ENCODE measurements around the gene SCAI. TPM values are rescaled to one million over a fixed set of nuclear protein-coding genes. Genes with fewer than 3 reads are reported as not detected.
"Not testable (repeated sequence)": the region's sequence is repeated elsewhere in the genome, so short reads cannot be mapped to it uniquely, and the experiment has no call there.

Gene SCAI
- polyA plus RNA-seq, 5 donors = 8.1 to 18.1 (median 16.5) TPM

GRCh38 chr9:125106285-125106893, 36.9 kb downstream of the SCAI start:
- no peak for DNase-seq

- no peak for DNase-seq
Measured at GRCh38 chr9:125103770-125104460, 39.4 kb downstream of the SCAI start.

- DNase-seq = no peak
Measured at GRCh38 chr9:125103021-125103420, 40.3 kb downstream of the SCAI start.

- DNase-seq = no peak
Measured at GRCh38 chr9:125100822-125101221, 42.5 kb downstream of the SCAI start.

- DNase-seq = peak; percentile 19 to 24
Measured at GRCh38 chr9:125099816-125100215, 43.5 kb downstream of the SCAI start.

GRCh38 chr9:125095821-125096443, 47.4 kb downstream of the SCAI start:
- DNase-seq = no peak

- DNase-seq = no peak
Measured at GRCh38 chr9:125091121-125091520, 52.2 kb downstream of the SCAI start.

- DNase-seq = no peak
Measured at GRCh38 chr9:125089331-125089730, 54.0 kb downstream of the SCAI start.

- no peak for DNase-seq
Measured at GRCh38 chr9:125088752-125089151, 54.6 kb downstream of the SCAI start.

GRCh38 chr9:125085703-125086477, 57.4 kb downstream of the SCAI start:
- DNase-seq = no peak

GRCh38 chr9:125082197-125082596, 61.1 kb downstream of the SCAI start:
- not testable (repeated sequence) for DNase-seq

GRCh38 chr9:125080797-125081196, 62.5 kb downstream of the SCAI start:
- DNase-seq = not testable (repeated sequence)

- no peak for DNase-seq
Measured at GRCh38 chr9:125079931-125080330, 63.4 kb downstream of the SCAI start.

GRCh38 chr9:125075997-125076396, 67.3 kb downstream of the SCAI start:
- DNase-seq = no peak

- DNase-seq = no peak
Measured at GRCh38 chr9:125074976-125075375, 68.4 kb downstream of the SCAI start.

- DNase-seq = peak; percentile 12 to 16
Measured at GRCh38 chr9:125066839-125067619, 76.3 kb downstream of the SCAI start.

GRCh38 chr9:125061391-125061790, 81.9 kb downstream of the SCAI start:
- no peak for DNase-seq

GRCh38 chr9:125049212-125050049, 93.9 kb downstream of the SCAI start:
- peak in 1 of 2 donors; percentile 5 for DNase-seq

- no peak for DNase-seq
Measured at GRCh38 chr9:125043631-125044030, 99.7 kb downstream of the SCAI start.

GRCh38 chr9:125043148-125043547, 100.2 kb downstream of the SCAI start:
- no peak for DNase-seq

- no peak for DNase-seq
Measured at GRCh38 chr9:125038166-125038565, 105.2 kb downstream of the SCAI start.
